Mucosa of stomach (tissue), 1 donor: ENCODE results near the gene VGLL2.

Experiments
- H3K27me3 ChIP-seq: one replicate; pipeline ENCODE4 v1.7.0; 2013; ENCODE audit warnings: mild to moderate bottlenecking, low read length; ENCODE audit not compliant: control insufficient read depth, insufficient read depth
- H3K36me3 ChIP-seq: one replicate; pipeline ENCODE4 v1.7.0; 2013; ENCODE audit warnings: low read length; ENCODE audit not compliant: control insufficient read depth, insufficient read depth
- H3K4me1 ChIP-seq: one replicate; pipeline ENCODE4 v1.7.0; 2013; ENCODE audit warnings: mild to moderate bottlenecking, low read length; ENCODE audit not compliant: control insufficient read depth, insufficient read depth
- H3K4me3 ChIP-seq: one replicate; pipeline ENCODE4 v1.7.0; 2013; ENCODE audit warnings: low read length
- H3K9ac ChIP-seq: one replicate; pipeline ENCODE4 v1.7.0; 2013; ENCODE audit warnings: mild to moderate bottlenecking, low read length, moderate library complexity
- H3K9me3 ChIP-seq: one replicate; pipeline ENCODE4 v1.7.0; 2013; ENCODE audit warnings: mild to moderate bottlenecking, low read length, moderate library complexity; ENCODE audit not compliant: control insufficient read depth
- donor health status: Pancreatic carcinoma.

Gene VGLL2

GRCh38 chr6:117253785-117254184 lies 11.6 kb upstream of the VGLL2 start:
- H3K4me3 ChIP-seq, result no peak overlapping the region
- H3K9ac ChIP-seq, result no peak overlapping the region

GRCh38 chr6:117262799-117263198 lies 2.6 kb upstream of the VGLL2 start:
- H3K36me3 ChIP-seq, result no peaks in the 10 kb centered on the region
- no peak overlapping the region for H3K9ac ChIP-seq
- H3K27me3 ChIP-seq, result peaks cover 61% of the 10 kb centered on the region
- no peaks in the 10 kb centered on the region for H3K9me3 ChIP-seq
- H3K4me1 ChIP-seq, result peaks cover 17% of the 10 kb centered on the region
- H3K4me3 ChIP-seq, result no peak overlapping the region

More at GRCh38 chr6:117253785-117254184, 11.6 kb upstream of the VGLL2 start:
- Histone ChIP-seq H3K9me3 (no peaks in the 10 kb centered on the region), H3K27me3 (no peaks in the 10 kb centered on the region), H3K36me3 (no peaks in the 10 kb centered on the region), H3K4me1 (no peaks in the 10 kb centered on the region)

GRCh38 chr6:117263353-117263927 lies 1.9 kb upstream of the VGLL2 start:
- peaks cover 68% of the 10 kb centered on the region for H3K27me3 ChIP-seq
- H3K4me3 ChIP-seq, result no peak overlapping the region
- H3K9ac ChIP-seq, result no peak overlapping the region
- no peaks in the 10 kb centered on the region for H3K36me3 ChIP-seq
- no peaks in the 10 kb centered on the region for H3K9me3 ChIP-seq
- H3K4me1 ChIP-seq, result peaks cover 17% of the 10 kb centered on the region

DNA sequence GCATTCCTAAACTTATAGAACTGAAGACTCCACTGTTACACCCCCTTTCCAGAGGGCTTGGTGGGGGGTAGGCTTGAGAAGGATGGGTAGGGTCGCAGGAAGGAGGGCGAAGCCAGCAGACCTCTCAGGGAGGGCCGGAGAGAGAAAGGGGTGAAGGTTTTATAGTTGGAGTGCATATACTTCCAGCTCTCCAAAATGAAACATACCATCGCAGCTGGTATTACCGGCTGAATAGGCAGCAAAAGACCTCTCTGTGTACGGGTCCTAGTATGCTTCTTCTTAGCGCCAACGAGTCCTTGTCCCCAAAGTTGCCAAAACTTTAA lies 1.0 kb upstream of the VGLL2 start:
- H3K9me3 ChIP-seq, result no peaks in the 10 kb centered on the region
- H3K4me3 ChIP-seq, result no peak overlapping the region
- no peaks in the 10 kb centered on the region for H3K36me3 ChIP-seq
- H3K4me1 ChIP-seq, result peaks cover 17% of the 10 kb centered on the region
- peaks cover 77% of the 10 kb centered on the region for H3K27me3 ChIP-seq
- no peak overlapping the region for H3K9ac ChIP-seq

DNA sequence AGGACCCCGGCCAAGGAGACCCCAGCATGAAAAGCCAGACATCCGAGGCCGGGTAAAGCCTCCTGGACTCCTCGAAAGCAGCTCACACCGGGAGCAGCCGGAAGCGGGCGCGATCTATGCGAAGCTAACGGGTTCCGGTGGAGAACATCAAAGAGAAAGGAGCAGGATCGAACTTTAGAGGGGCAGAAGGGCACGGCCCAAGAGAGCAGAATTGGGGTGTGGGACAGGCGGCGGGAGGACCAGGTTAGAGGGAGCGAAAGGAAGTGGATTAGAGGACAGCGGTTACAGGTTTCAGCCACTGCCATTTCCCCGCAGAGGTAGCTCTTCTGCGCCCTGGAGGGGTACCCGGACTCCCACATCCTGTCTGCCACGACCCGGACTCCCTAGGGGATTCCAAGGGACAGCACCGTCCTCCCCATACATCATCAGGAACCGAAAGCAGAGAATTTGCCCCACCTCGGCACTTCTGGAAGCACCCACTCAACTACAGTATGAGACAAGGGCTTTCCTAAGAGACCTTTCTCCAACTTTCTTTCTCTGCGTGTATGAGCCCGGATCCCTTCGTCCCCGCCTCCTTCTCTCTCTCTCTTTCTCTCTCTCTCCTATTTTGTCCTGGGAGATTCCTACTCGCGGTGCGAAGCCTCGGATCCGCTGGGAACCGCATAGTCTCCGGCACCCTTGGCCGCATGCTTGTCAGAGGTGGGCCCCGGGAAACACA lies 507 bp upstream of the VGLL2 start:
- H3K9ac ChIP-seq, result no peak overlapping the region
- H3K36me3 ChIP-seq, result no peaks in the 10 kb centered on the region
- H3K27me3 ChIP-seq, result peaks cover 82% of the 10 kb centered on the region
- no peak overlapping the region for H3K4me3 ChIP-seq
- peaks cover 17% of the 10 kb centered on the region for H3K4me1 ChIP-seq
- H3K9me3 ChIP-seq, result no peaks in the 10 kb centered on the region

DNA sequence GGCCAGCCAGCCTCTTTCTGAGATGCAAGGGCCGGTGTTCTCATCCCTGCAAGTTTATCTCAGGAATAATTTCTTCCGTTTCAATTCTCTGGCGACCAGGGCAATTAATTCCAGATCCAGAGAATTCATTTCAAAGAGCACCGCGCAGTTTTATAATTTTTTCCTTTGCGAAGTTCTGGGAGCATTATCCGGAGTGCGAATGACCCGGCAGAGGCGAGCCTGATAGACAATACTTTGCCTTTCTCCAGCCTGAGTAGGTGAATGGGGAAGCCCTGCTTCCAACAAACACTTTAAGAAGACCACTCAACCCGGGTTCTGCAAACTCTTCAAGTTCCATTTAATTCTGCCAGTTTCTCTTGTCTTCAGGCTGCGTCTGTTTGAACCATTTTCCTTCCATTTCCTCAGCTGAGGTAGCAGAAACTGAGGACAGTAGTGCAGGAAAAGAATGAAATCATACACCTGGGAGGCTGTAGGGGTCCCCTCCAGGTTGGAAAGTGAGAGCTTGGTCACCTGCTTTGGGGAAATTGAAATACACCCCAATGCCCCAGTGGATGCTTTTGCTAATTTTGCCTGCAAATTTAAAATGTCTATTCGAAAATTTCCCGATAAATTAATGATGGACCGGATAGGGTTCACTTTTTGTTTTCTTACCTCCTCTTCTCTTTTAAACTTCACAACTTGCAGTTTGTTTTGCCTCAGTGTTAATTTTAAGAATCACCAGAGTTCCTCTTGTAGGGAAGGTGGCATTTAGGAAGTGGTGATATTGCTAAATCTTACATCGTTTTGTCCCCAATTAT lies 1.1 kb downstream of the VGLL2 start:
- H3K4me1 ChIP-seq, result peaks cover 23% of the 10 kb centered on the region
- no peak overlapping the region for H3K4me3 ChIP-seq
- H3K36me3 ChIP-seq, result no peaks in the 10 kb centered on the region
- H3K27me3 ChIP-seq, result peaks cover 97% of the 10 kb centered on the region
- no peak overlapping the region for H3K9ac ChIP-seq
- no peaks in the 10 kb centered on the region for H3K9me3 ChIP-seq

- H3K9ac ChIP-seq, result no peak overlapping the region
- H3K4me1 ChIP-seq, result peaks cover 23% of the 10 kb centered on the region
- H3K9me3 ChIP-seq, result no peaks in the 10 kb centered on the region
- no peak overlapping the region for H3K4me3 ChIP-seq
- peaks cover 96% of the 10 kb centered on the region for H3K27me3 ChIP-seq
- no peaks in the 10 kb centered on the region for H3K36me3 ChIP-seq
Measured at GRCh38 chr6:117267054-117267347, 1.6 kb downstream of the VGLL2 start.

GRCh38 chr6:117267766-117268534 lies 2.6 kb downstream of the VGLL2 start:
- Histone ChIP-seq H3K4me3 (no peak overlapping the region), H3K27me3 (peaks cover 96% of the 10 kb centered on the region), H3K9ac (no peak overlapping the region)

GRCh38 chr6:117268924-117269323 lies 3.6 kb downstream of the VGLL2 start:
- peaks cover 23% of the 10 kb centered on the region for H3K4me1 ChIP-seq
- H3K9me3 ChIP-seq, result no peaks in the 10 kb centered on the region
- H3K4me3 ChIP-seq, result no peak overlapping the region
- H3K36me3 ChIP-seq, result no peaks in the 10 kb centered on the region
- peaks cover 87% of the 10 kb centered on the region for H3K27me3 ChIP-seq
- H3K9ac ChIP-seq, result no peak overlapping the region

More at GRCh38 chr6:117267766-117268534, 2.6 kb downstream of the VGLL2 start:
- Histone ChIP-seq H3K9me3 (no peaks in the 10 kb centered on the region), H3K4me1 (peaks cover 23% of the 10 kb centered on the region), H3K36me3 (no peaks in the 10 kb centered on the region)

DNA sequence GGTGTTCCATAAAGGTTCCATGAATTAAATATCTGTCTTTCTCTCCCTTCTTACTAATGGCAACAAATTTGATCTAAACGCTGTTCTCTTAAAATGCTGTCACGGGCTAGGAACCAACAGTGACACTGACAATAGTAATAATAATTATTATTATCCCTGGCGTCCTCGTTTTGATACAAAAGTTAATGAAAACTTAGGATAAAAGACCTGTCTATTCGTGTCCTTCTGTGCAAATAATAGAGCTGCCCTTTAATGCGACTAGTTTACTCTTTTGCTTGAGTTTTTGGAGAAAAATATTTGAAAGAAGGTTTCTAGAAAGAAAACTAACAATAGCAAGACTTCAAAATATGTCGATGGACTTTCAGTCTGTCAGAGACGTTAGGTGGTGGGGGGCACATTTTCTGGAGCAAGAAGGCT lies 4.3 kb downstream of the VGLL2 start:
- H3K4me1 ChIP-seq, result peaks cover 18% of the 10 kb centered on the region
- H3K9me3 ChIP-seq, result no peaks in the 10 kb centered on the region
- no peak overlapping the region for H3K9ac ChIP-seq
- peaks cover 80% of the 10 kb centered on the region for H3K27me3 ChIP-seq
- no peak overlapping the region for H3K4me3 ChIP-seq
- H3K36me3 ChIP-seq, result no peaks in the 10 kb centered on the region

DNA sequence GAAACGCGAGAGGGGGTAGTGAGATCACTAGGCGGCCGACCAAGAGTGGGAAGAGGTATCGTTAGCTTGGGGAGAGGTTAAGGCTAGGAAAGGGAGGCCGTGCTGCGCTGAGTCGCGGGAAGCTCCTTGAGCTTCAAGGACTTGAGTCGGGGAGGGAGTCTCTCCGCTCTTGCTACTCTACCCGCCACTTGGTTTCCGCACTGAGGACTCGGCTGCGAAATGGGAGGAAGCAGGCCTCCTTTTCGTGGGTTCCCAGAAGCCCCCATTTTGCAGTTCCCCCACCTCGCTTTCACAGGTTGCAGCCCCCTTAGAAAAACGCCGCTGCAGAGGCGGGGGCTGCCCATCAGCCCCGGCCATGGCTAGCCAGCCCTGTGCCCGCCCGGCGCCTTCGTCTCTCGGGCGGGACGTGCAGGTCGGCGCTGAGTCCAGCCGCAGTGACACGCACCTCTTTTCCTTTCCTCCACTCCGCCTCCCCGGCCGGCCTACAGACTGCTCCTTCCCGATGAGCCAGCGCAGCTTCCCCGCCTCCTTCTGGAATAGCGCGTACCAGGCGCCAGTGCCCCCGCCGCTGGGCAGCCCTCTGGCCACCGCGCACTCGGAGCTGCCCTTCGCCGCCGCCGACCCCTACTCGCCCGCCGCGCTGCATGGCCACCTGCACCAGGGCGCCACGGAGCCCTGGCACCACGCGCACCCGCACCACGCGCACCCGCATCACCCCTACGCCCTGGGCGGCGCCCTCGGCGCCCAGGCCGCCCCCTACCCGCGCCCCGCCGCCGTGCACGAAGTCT lies 4.9 kb downstream of the VGLL2 start:
- Histone ChIP-seq H3K9ac (no peak overlapping the region), H3K36me3 (no peaks in the 10 kb centered on the region), H3K4me1 (peaks cover 15% of the 10 kb centered on the region), H3K27me3 (peaks cover 81% of the 10 kb centered on the region), H3K4me3 (no peak overlapping the region), H3K9me3 (no peaks in the 10 kb centered on the region)
